IMR-90 (cell line): ENCODE data around the gene NFX1. TPM values are rescaled to one million over a fixed set of nuclear protein-coding genes. Genes with fewer than 3 reads are reported as not detected.

Source experiments
- ATAC-seq: fragments of 200-7000 bp; cut with Tn5 transposase; 2 replicates; pipeline ENCODE4 v1.9.1; 2020; ENCODE audit warnings: low read depth, mild to moderate bottlenecking, moderate library complexity
- BruUV-seq: library from RNA; stranded (reverse); fragments of 400-500 nt; replicated peaks from 2 replicates; lab custom pipeline; 2021; lab: Mats Ljungman, UMichigan
- CTCF ChIA-PET: fragments of 300-600 bp; formaldehyde crosslinking; extraction: SDS; loops from one replicate; lab custom pipeline; 2021; ENCODE audit warnings: antibody characterized with exemption; lab: Yijun Ruan, JAX
- POLR2A ChIA-PET: fragments of 300-600 bp; sonication (Branson Sonifier 250); formaldehyde crosslinking; loops from one replicate; lab custom pipeline; 2022; ENCODE audit warnings: antibody characterized with exemption; ENCODE audit not compliant: unreplicated experiment; lab: Charles Lee
- DNase-seq: peaks from one replicate; pipeline ENCODE4 v3.0.0; 2013
- H2AFZ ChIP-seq: replicated peaks from 2 replicates; pipeline ENCODE3; 2013; ENCODE audit warnings: low read length, mild to moderate bottlenecking; ENCODE audit not compliant: poor library complexity
- H2AK5ac ChIP-seq: 2 replicates; pipeline ENCODE4 v1.6.1; 2013; ENCODE audit warnings: low read depth, low read length, inconsistent platforms
- H2AK9ac ChIP-seq: replicated peaks from 2 replicates; pipeline ENCODE3; 2013; ENCODE audit warnings: mild to moderate bottlenecking, low read depth, low read length, moderate library complexity; ENCODE audit not compliant: poor library complexity
- H2BK120ac ChIP-seq: 2 replicates; pipeline ENCODE4 v1.6.1; 2013; ENCODE audit warnings: low read depth, low read length, inconsistent platforms
- H2BK15ac ChIP-seq: 3 replicates; pipeline ENCODE4 v1.6.1; 2013; ENCODE audit warnings: low read depth, low read length, inconsistent platforms
- H2BK20ac ChIP-seq: 2 replicates; pipeline ENCODE4 v1.6.1; 2013; ENCODE audit warnings: low read depth, mild to moderate bottlenecking, inconsistent platforms, low read length, moderate library complexity
- H2BK5ac ChIP-seq: 2 replicates; pipeline ENCODE4 v1.6.1; 2013; ENCODE audit warnings: mild to moderate bottlenecking, low read depth, low read length, inconsistent platforms; ENCODE audit not compliant: poor library complexity, severe bottlenecking
- H3K14ac ChIP-seq: replicated peaks from 2 replicates; pipeline ENCODE4 v1.6.1; 2013; ENCODE audit warnings: low read depth, low read length, inconsistent platforms
- H3K18ac ChIP-seq: 2 replicates; pipeline ENCODE4 v1.6.1; 2013; ENCODE audit warnings: low read depth, low read length, control low read depth
- H3K23ac ChIP-seq: 2 replicates; pipeline ENCODE4 v1.6.1; 2013; ENCODE audit warnings: low read depth, low read length, inconsistent platforms
- H3K27ac ChIP-seq: 2 replicates; pipeline ENCODE4 v1.5.1; 2013; ENCODE audit warnings: mild to moderate bottlenecking, control low read depth, low read length; ENCODE audit not compliant: insufficient read depth
- H3K27me3 ChIP-seq: 2 replicates; pipeline ENCODE4 v1.6.1; 2013; ENCODE audit warnings: low read length; ENCODE audit not compliant: control insufficient read depth, insufficient read depth
- H3K36me3 ChIP-seq: 2 replicates; pipeline ENCODE4 v1.6.1; 2013; ENCODE audit warnings: low read length, mixed read lengths; ENCODE audit not compliant: control insufficient read depth, insufficient read depth
- H3K4ac ChIP-seq: 2 replicates; pipeline ENCODE4 v1.6.1; 2013; ENCODE audit warnings: low read depth, low read length, inconsistent platforms
- H3K4me1 ChIP-seq: 2 replicates; pipeline ENCODE4 v1.6.1; 2013; ENCODE audit warnings: low read length, mixed read lengths; ENCODE audit not compliant: control insufficient read depth, insufficient read depth
- H3K4me2 ChIP-seq: 2 replicates; pipeline ENCODE4 v1.6.1; 2013; ENCODE audit warnings: low read depth, mild to moderate bottlenecking, control low read depth, low read length, moderate library complexity
- H3K4me3 ChIP-seq: 2 replicates; pipeline ENCODE4 v1.5.1; 2013; ENCODE audit warnings: low read depth, mild to moderate bottlenecking, control low read depth, low read length, moderate library complexity; ENCODE audit not compliant: insufficient read depth
- H3K56ac ChIP-seq: 2 replicates; pipeline ENCODE4 v1.6.1; 2013; ENCODE audit warnings: low read length, inconsistent platforms; ENCODE audit not compliant: insufficient read depth; ENCODE audit errors: extremely low read depth
- H3K79me1 ChIP-seq, 2 experiments: 2 replicates each; pipeline ENCODE4 v1.6.1; 2013; ENCODE audit warnings: low read length in 2 of 2, inconsistent platforms in 1 of 2, low read depth in 1 of 2
- H3K9ac ChIP-seq: 2 replicates; pipeline ENCODE4 v1.6.1; 2013; ENCODE audit warnings: low read depth, low read length, control low read depth
- H3K9me1 ChIP-seq: 2 replicates; pipeline ENCODE4 v1.6.1; 2013; ENCODE audit warnings: low read length, inconsistent platforms; ENCODE audit not compliant: insufficient read depth
- H3K9me3 ChIP-seq: 2 replicates; pipeline ENCODE4 v1.6.1; 2013; ENCODE audit warnings: low read length; ENCODE audit not compliant: control insufficient read depth, insufficient read depth
- H4K20me1 ChIP-seq: 2 replicates; pipeline ENCODE4 v1.6.1; 2013; ENCODE audit warnings: low read length, inconsistent platforms; ENCODE audit not compliant: insufficient read depth
- H4K5ac ChIP-seq: 2 replicates; pipeline ENCODE4 v1.6.1; 2013; ENCODE audit warnings: mild to moderate bottlenecking, low read depth, low read length, control low read depth
- H4K8ac ChIP-seq, 2 experiments: 2 replicates each; pipeline ENCODE4 v1.6.1; 2013; ENCODE audit warnings: low read depth in 2 of 2, low read length in 2 of 2, control low read depth in 1 of 2, inconsistent platforms in 1 of 2
- H4K91ac ChIP-seq: 2 replicates; pipeline ENCODE4 v1.6.1; 2013; ENCODE audit warnings: low read depth, low read length, inconsistent platforms; ENCODE audit not compliant: insufficient read depth
- BHLHE40 ChIP-seq: fragments of 150-350 bp; IDR thresholded peaks from 2 replicates; pipeline ENCODE4 v1.6.1; 2016; ENCODE audit warnings: mild to moderate bottlenecking, low read depth, low read length
- CEBPB ChIP-seq: IDR thresholded peaks from 2 replicates; pipeline ENCODE4 v1.6.1; 2012; ENCODE audit warnings: low read depth, low read length, improper control_type of control experiment
- CHD1 ChIP-seq: IDR thresholded peaks from 2 replicates; pipeline ENCODE4 v1.6.1; 2012; ENCODE audit warnings: low read depth, low read length, improper control_type of control experiment
- ELK1 ChIP-seq: fragments of 150-350 bp; IDR thresholded peaks from 2 replicates; pipeline ENCODE4 v1.6.1; 2016; ENCODE audit warnings: low read depth, mild to moderate bottlenecking, low read length, moderate library complexity, borderline replicate concordance
- FOS ChIP-seq: fragments of 150-350 bp; IDR thresholded peaks from 2 replicates; pipeline ENCODE4 v1.6.1; 2016; ENCODE audit warnings: low read depth, low read length
- MAFK ChIP-seq: IDR thresholded peaks from 2 replicates; pipeline ENCODE4 v1.6.1; 2012; ENCODE audit warnings: low read depth, low read length, improper control_type of control experiment
- MAZ ChIP-seq: IDR thresholded peaks from 2 replicates; pipeline ENCODE4 v1.6.1; 2012; ENCODE audit warnings: low read depth, mild to moderate bottlenecking, low read length, improper control_type of control experiment, moderate library complexity, borderline replicate concordance
- MXI1 ChIP-seq: IDR thresholded peaks from 2 replicates; pipeline ENCODE4 v1.6.1; 2012; ENCODE audit warnings: low read depth, mild to moderate bottlenecking, low read length, moderate library complexity, borderline replicate concordance
- NFE2L2 ChIP-seq: fragments of 150-350 bp; IDR thresholded peaks from 2 replicates; pipeline ENCODE4 v1.6.1; 2016; ENCODE audit warnings: low read depth, mild to moderate bottlenecking, low read length
- POLR2A ChIP-seq: IDR thresholded peaks from 2 replicates; pipeline ENCODE4 v1.6.1; 2012; ENCODE audit warnings: mild to moderate bottlenecking, low read depth, low read length
- RAD21 ChIP-seq: IDR thresholded peaks from 2 replicates; pipeline ENCODE4 v1.6.1; 2012; ENCODE audit warnings: low read length, improper control_type of control experiment
- RCOR1 ChIP-seq: IDR thresholded peaks from 2 replicates; pipeline ENCODE4 v1.6.1; 2012; ENCODE audit warnings: mild to moderate bottlenecking, low read length, improper control_type of control experiment; ENCODE audit not compliant: insufficient replicate concordance
- RFX5 ChIP-seq: IDR thresholded peaks from 2 replicates; pipeline ENCODE4 v1.8.0; 2012; ENCODE audit warnings: low read depth, mild to moderate bottlenecking, low read length, moderate library complexity
- SMC3 ChIP-seq: fragments of 150-350 bp; IDR thresholded peaks from 2 replicates; pipeline ENCODE4 v1.6.1; 2016; ENCODE audit warnings: low read depth, mild to moderate bottlenecking, antibody characterized with exemption, low read length, moderate library complexity
- WGBS, 2 experiments: methylation state at CpG; one replicate each; pipeline versions ENCODE4 v1.1.5 to v1.1.7; 2013; ENCODE audit warnings: missing lambda C conversion rate in 2 of 2; ENCODE audit not compliant: insufficient read length in 1 of 2; ENCODE audit errors: extremely low coverage in 2 of 2; 5-methylcytosine and 5-hydroxymethylcytosine counted together
- dilution Hi-C: fragments of 300-500 bp; cut with HindIII; formaldehyde crosslinking; loops from one replicate; pipeline ENCODE4 v1.14.3; 2018; ENCODE audit warnings: low sequenced_read_pairs; ENCODE audit not compliant: unreplicated experiment
- in situ Hi-C: fragments of 300-500 bp; cut with MboI; formaldehyde crosslinking; loops from 3 replicates; pipeline ENCODE4 v1.14.3; 2019; ENCODE audit warnings: low sequenced_read_pairs, inconsistent platforms, mixed read lengths
- intact Hi-C: fragments of 100-400 bp; cut with micrococcal nuclease; formaldehyde crosslinking; loops from 2 replicates; pipeline ENCODE4 v1.10.0; 2022
- polyA plus RNA-seq, 3 experiments: library from polyadenylated mRNA; depleted of rRNA; stranded (reverse); fragments of >200 nt; gene quantifications; 2 replicates each; pipeline ENCODE4 v1.2.3, GENCODE V29; 2012; ENCODE audit warnings: low replicate concordance in 1 of 3
- total RNA-seq: library from RNA; depleted of rRNA; stranded (reverse); fragments of >200 nt; gene quantifications from 2 replicates; pipeline ENCODE4 v1.2.3, GENCODE V29; 2012
- TF ChIP-seq, protein P1 (sequence below): conservative IDR thresholded peaks from 2 replicates; pipeline ENCODE4 v1.5.1; 2012; ENCODE audit warnings: mild to moderate bottlenecking, low read depth, low read length, improper control_type of control experiment
- TF ChIP-seq, protein P2 (sequence below): fragments of 150-350 bp; IDR thresholded peaks from 2 replicates; pipeline ENCODE4 v1.6.1; 2017; ENCODE audit warnings: mild to moderate bottlenecking, antibody characterized with exemption, low read length, low read depth

NFX1 gene
- total and polyA plus RNA-seq, 2 of the 4 experiments (the other 2 are of a cell fraction), result 27.0 to 36.0 TPM

DNA sequence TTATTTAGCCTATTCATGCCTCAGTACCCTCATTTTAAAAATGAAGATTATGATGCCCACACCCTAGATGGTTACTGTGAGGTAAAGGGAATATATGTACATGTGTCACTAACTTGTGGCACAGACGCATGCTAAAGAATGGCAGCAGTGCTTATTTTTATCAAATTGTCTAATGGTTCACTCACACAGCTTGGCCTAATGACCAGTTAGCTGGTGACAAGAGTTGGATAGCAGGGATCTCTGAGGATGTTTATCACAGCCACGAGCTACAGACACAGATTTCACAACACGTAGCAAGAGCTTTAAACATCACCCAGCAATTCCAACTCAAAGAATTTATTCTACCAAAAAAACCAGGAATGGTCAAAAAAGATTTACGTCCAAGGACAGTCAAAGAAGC lies 33.0 kb upstream of the NFX1 start:
- no CpG with 5 or more reads among the region's 4 CpGs for WGBS, 2 experiments
- intact Hi-C loops, result no loop called here
- Histone ChIP-seq H3K27me3 (no peaks in the 10 kb centered on the region), H3K27ac (no peak overlapping the region), H2AK5ac (no peak overlapping the region), H2AK9ac (no peak overlapping the region), H3K14ac (no peak overlapping the region), H2BK20ac (no peak overlapping the region), H2BK15ac (no peak overlapping the region), H3K56ac (no peak overlapping the region), H4K5ac (no peak overlapping the region), H4K20me1 (no peaks in the 10 kb centered on the region), H2AFZ (no peak overlapping the region), H2BK5ac (no peak overlapping the region), H3K4me2 (no peak overlapping the region), H4K8ac (no peak overlapping the region), H3K4me1 (no peaks in the 10 kb centered on the region), H3K9me3 (no peaks in the 10 kb centered on the region), H4K91ac (no peak overlapping the region), H3K18ac (no peak overlapping the region), H3K23ac (no peak overlapping the region), H3K9me1 (peaks cover 3% of the 10 kb centered on the region; the same call in 1 of the 2 replicates), H3K36me3 (peaks cover 56% of the 10 kb centered on the region), H2BK120ac (no peak overlapping the region), H3K4me3 (no peak overlapping the region), H3K79me1 (peaks cover 14 to 31% of the 10 kb centered on the region in 2 experiments), H3K9ac (no peak overlapping the region), H3K4ac (no peak overlapping the region)
- dilution Hi-C loops, result no loop called here
- DNase-seq, result no peak
- no TSS peak for BruUV-seq
- ATAC-seq, result no peak
- ChIA-PET CTCF (interaction anchor here (0.7 kb wide), 1 partner anchor 199 kb away, joined by 3 read pairs; no protein-coding TSS in a partner anchor), POLR2A (no interaction called here)
- in situ Hi-C loops, result no loop called here
- no peak for TF ChIP-seq POLR2A
- TF ChIP-seq RFX5, result no peak
- TF ChIP-seq RCOR1, result no peak
- no peak for TF ChIP-seq MXI1
- TF ChIP-seq MAZ, result no peak
- TF ChIP-seq FOS, result no peak
- no peak for TF ChIP-seq NFE2L2
- no peak for TF ChIP-seq BHLHE40
- TF ChIP-seq CHD1, result no peak
- no peak for TF ChIP-seq RAD21
- no peak for TF ChIP-seq CEBPB
- no peak for TF ChIP-seq MAFK
- TF ChIP-seq, protein P1, sequence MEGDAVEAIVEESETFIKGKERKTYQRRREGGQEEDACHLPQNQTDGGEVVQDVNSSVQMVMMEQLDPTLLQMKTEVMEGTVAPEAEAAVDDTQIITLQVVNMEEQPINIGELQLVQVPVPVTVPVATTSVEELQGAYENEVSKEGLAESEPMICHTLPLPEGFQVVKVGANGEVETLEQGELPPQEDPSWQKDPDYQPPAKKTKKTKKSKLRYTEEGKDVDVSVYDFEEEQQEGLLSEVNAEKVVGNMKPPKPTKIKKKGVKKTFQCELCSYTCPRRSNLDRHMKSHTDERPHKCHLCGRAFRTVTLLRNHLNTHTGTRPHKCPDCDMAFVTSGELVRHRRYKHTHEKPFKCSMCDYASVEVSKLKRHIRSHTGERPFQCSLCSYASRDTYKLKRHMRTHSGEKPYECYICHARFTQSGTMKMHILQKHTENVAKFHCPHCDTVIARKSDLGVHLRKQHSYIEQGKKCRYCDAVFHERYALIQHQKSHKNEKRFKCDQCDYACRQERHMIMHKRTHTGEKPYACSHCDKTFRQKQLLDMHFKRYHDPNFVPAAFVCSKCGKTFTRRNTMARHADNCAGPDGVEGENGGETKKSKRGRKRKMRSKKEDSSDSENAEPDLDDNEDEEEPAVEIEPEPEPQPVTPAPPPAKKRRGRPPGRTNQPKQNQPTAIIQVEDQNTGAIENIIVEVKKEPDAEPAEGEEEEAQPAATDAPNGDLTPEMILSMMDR, result no peak
- TF ChIP-seq SMC3, result no peak
- TF ChIP-seq, protein P2, sequence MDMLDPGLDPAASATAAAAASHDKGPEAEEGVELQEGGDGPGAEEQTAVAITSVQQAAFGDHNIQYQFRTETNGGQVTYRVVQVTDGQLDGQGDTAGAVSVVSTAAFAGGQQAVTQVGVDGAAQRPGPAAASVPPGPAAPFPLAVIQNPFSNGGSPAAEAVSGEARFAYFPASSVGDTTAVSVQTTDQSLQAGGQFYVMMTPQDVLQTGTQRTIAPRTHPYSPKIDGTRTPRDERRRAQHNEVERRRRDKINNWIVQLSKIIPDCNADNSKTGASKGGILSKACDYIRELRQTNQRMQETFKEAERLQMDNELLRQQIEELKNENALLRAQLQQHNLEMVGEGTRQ, result no peak
- no peak for TF ChIP-seq ELK1
